Esophagus muscularis mucosa (tissue), 4 donors: ENCODE measurements around the gene C1QTNF9. TPM values are rescaled to one million over a fixed set of nuclear protein-coding genes. Genes with fewer than 3 reads are reported as not detected.

ENCODE experiments used
- DNase-seq: peaks from one replicate; pipeline ENCODE4 v3.0.0-alpha.2; 2017; ENCODE audit errors: extremely low spot score
- H3K27ac ChIP-seq, 4 donors: fragments of 200-600 bp; sonication (generic); replicated peaks in 1 of 4; 1 replicate in 3 of 4; 2 replicates in 1 of 4; pipeline ENCODE4 v1.5.1; 2016 to 2019; ENCODE audit warnings: mild to moderate bottlenecking in 1 of 4
- H3K27me3 ChIP-seq, 4 donors: fragments of 200-600 bp; sonication (generic); one replicate each; pipeline versions ENCODE4 v1.5.1 to v1.6.0; 2016 to 2019
- H3K36me3 ChIP-seq, 4 donors: fragments of 200-600 bp; sonication (generic); one replicate each; pipeline ENCODE4 v1.5.1; 2016 to 2019
- H3K4me1 ChIP-seq, 4 donors: fragments of 200-600 bp; sonication (generic); one replicate each; pipeline ENCODE4 v1.5.1; 2016 to 2019
- H3K4me3 ChIP-seq, 4 donors: fragments of 200-600 bp; sonication (generic); 1 replicate in 2 of 4; 2 replicates in 2 of 4; pipeline ENCODE4 v1.5.1; 2016 to 2019; ENCODE audit warnings: mild to moderate bottlenecking in 4 of 4, moderate library complexity in 1 of 4
- H3K9me3 ChIP-seq, 4 donors: fragments of 200-600 bp; sonication (generic); 1 replicate in 3 of 4; 2 replicates in 1 of 4; pipeline ENCODE4 v1.5.1; 2016 to 2019
- CTCF ChIP-seq, 3 experiments: fragments of 200-600 bp in 2 of 3; fragments of 450-650 bp in 1 of 3; sonication (generic) in 2 of 3; IDR thresholded peaks; one replicate each; pipeline ENCODE4 v1.5.1; 2017 to 2019; ENCODE audit warnings: antibody characterized with exemption in 3 of 3, mild to moderate bottlenecking in 2 of 3, moderate library complexity in 1 of 3
- EP300 ChIP-seq: sonication (generic); formaldehyde crosslinking; IDR thresholded peaks from one replicate; pipeline ENCODE4 v1.6.1; 2017; ENCODE audit warnings: antibody characterized with exemption
- POLR2A ChIP-seq: fragments of 450-650 bp; IDR thresholded peaks from one replicate; pipeline ENCODE4 v1.6.1; 2017; ENCODE audit warnings: antibody characterized with exemption, moderate library complexity, mild to moderate bottlenecking, low read depth
- POLR2AphosphoS5 ChIP-seq, 2 donors: sonication (generic); formaldehyde crosslinking; IDR thresholded peaks; one replicate each; pipeline ENCODE4 v1.6.1; 2017; ENCODE audit warnings: antibody characterized with exemption in 2 of 2
- WGBS: methylation state at CpG from one replicate; pipeline ENCODE4 v1.1.5; 2018; 5-methylcytosine and 5-hydroxymethylcytosine counted together
- intact Hi-C: fragments of 100-400 bp; cut with DNase I; formaldehyde crosslinking; loops from one replicate; pipeline ENCODE4 v1.15.1; 2023
- total RNA-seq, 4 donors: library from RNA; depleted of rRNA; stranded (reverse); fragments of >200 nt; gene quantifications; one replicate each; pipeline versions ENCODE4 v1.1.0 to v1.2.1, GENCODE V29; 2016

Gene C1QTNF9
- total RNA-seq, 4 donors from 2014 or later = 0.32 to 2.0 (median 0.91) TPM

GRCh38 chr13:24351423-24351822, 42.0 kb downstream of the C1QTNF9 start:
- peak; percentile 79 for DNase-seq
- WGBS = 81% methylated on average over 3 of the region's 3 CpGs
- no peaks in the 10 kb centered on the region for H3K9me3 ChIP-seq
- intact Hi-C loops = no loop called here
- no peaks in the 10 kb centered on the region for H3K4me1 ChIP-seq
- no peaks in the 10 kb centered on the region for H3K36me3 ChIP-seq
- no peak overlapping the region for H3K4me3 ChIP-seq
- no peak overlapping the region for H3K27ac ChIP-seq
- TF ChIP-seq POLR2A (no peak), CTCF (IDR thresholded peaks at IDR 0.05) (no peak), EP300 (no peak)
- H3K27me3 ChIP-seq = no peaks in the 10 kb centered on the region

- H3K4me1 ChIP-seq = no peaks in the 10 kb centered on the region
- H3K36me3 ChIP-seq = no peaks in the 10 kb centered on the region
- H3K4me3 ChIP-seq = no peak overlapping the region
- 100% methylated on average over 1 of the region's 1 CpG for WGBS
- H3K27me3 ChIP-seq = no peaks in the 10 kb centered on the region
- H3K27ac ChIP-seq = no peak overlapping the region
- no peak for TF ChIP-seq EP300
- peak; percentile 24 for DNase-seq
- intact Hi-C loops = no loop called here
- H3K9me3 ChIP-seq = no peaks in the 10 kb centered on the region
Measured at GRCh38 chr13:24353736-24354135, 44.4 kb downstream of the C1QTNF9 start.

DNA sequence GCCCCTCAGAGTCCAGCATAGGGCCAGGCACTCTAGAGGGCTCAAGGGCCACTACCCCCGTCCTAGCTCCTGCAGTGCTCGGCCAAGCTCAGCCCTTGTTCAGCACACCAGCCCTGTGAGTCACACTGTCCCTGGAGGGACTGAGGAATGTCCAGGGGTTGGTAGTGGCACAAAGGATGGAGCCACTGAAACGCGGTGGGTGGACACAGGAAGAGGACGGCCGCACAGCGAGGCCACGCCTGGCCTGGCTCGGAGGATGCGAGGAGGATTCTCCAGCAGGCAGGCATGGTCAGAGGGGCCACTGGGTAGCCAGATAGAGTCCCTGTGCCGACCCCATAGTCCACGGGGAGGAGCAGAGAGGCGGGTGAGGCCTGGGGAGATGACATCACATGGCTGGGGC, 45.7 kb downstream of the C1QTNF9 start:
- intact Hi-C loops = no loop called here
- no peaks in the 10 kb centered on the region for H3K4me1 ChIP-seq
- peak; percentile 66 for DNase-seq

DNA sequence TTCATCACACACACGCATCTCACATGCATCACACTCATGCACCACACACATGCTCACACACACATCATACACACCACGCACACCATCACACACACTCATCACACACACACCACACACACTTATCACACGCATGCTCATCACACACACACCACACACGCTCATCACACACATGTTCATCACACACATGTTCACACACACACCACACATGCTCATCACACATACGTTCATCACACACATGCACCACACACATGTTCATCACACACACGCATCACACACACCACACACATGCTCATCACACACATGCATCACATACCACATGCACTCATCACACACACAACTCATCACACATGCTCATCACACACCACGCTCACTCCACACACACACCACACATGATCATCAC, 46.9 kb downstream of the C1QTNF9 start:
- Histone ChIP-seq H3K4me1 (no peaks in the 10 kb centered on the region), H3K27ac (no peak overlapping the region), H3K9me3 (no peaks in the 10 kb centered on the region), H3K36me3 (no peaks in the 10 kb centered on the region), H3K27me3 (no peaks in the 10 kb centered on the region), H3K4me3 (no peak overlapping the region)
- intact Hi-C loops = no loop called here
- no peak for TF ChIP-seq POLR2A
- no peak for TF ChIP-seq EP300
- TF ChIP-seq POLR2AphosphoS5 (IDR thresholded peaks at IDR 0.05) = no peak
- no peak for TF ChIP-seq CTCF (IDR thresholded peaks at IDR 0.05)
- 92% methylated on average over 7 of the region's 7 CpGs for WGBS
- no peak for DNase-seq

More for the DNA sequence above, 45.7 kb downstream of the C1QTNF9 start:
- H3K36me3 ChIP-seq = no peaks in the 10 kb centered on the region
- TF ChIP-seq EP300 (no peak), POLR2AphosphoS5 (IDR thresholded peaks at IDR 0.05) (no peak), CTCF (IDR thresholded peaks at IDR 0.05) (no peak), POLR2A (no peak)
- no peaks in the 10 kb centered on the region for H3K9me3 ChIP-seq
- H3K4me3 ChIP-seq = no peak overlapping the region
- H3K27me3 ChIP-seq = no peaks in the 10 kb centered on the region
- 94% methylated on average over 12 of the region's 13 CpGs for WGBS
- no peak overlapping the region for H3K27ac ChIP-seq

DNA sequence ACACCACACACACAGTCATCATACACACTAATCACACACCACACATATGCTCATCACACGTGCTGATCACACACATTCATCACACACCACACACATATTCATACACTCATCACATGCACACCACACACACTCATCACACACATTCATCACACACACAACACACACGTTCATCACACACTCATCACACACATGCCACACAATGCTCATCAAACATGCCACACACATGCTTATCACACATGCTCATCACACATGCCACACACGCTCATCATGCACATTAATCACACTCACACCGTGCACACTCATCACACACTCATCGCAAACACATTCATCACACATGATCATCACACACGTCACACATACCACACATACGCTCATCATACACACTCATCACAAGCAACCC, 47.5 kb downstream of the C1QTNF9 start:
- Histone ChIP-seq H3K27me3 (no peaks in the 10 kb centered on the region), H3K4me3 (no peak overlapping the region), H3K4me1 (no peaks in the 10 kb centered on the region), H3K36me3 (no peaks in the 10 kb centered on the region), H3K9me3 (no peaks in the 10 kb centered on the region), H3K27ac (no peak overlapping the region)
- intact Hi-C loops = no loop called here
- no peak for TF ChIP-seq EP300
- no peak for TF ChIP-seq POLR2A
- no peak for TF ChIP-seq POLR2AphosphoS5 (IDR thresholded peaks at IDR 0.05)
- no peak for TF ChIP-seq CTCF (IDR thresholded peaks at IDR 0.05)
- WGBS = 97% methylated on average over 7 of the region's 7 CpGs
- DNase-seq = no peak
